Neutrophil (primary cell): Measurements from ENCODE around the gene HMGCS2.

Experiments
- H3K27ac ChIP-seq: fragments of 200-600 bp; sonication (generic); 2 replicates; pipeline ENCODE4 v1.5.1; 2016; ENCODE audit warnings: mild to moderate bottlenecking, moderate library complexity
- H3K27me3 ChIP-seq: fragments of 200-600 bp; sonication (generic); 2 replicates; pipeline ENCODE4 v1.6.0; 2016; ENCODE audit warnings: mild to moderate bottlenecking
- H3K36me3 ChIP-seq: fragments of 200-600 bp; sonication (generic); 2 replicates; pipeline ENCODE4 v1.5.1; 2017
- H3K4me1 ChIP-seq, 2 experiments: fragments of 200-600 bp in 1 of 2; sonication (generic) in 1 of 2; 1 replicate in 1 of 2; 2 replicates in 1 of 2; pipeline versions ENCODE4 v1.5.1 to v1.6.1; 2013 to 2016; ENCODE audit warnings: low read depth in 1 of 2, low read length in 1 of 2, mild to moderate bottlenecking in 1 of 2, moderate library complexity in 1 of 2; ENCODE audit not compliant: control insufficient read depth in 1 of 2, insufficient read depth in 1 of 2
- H3K4me3 ChIP-seq, 2 experiments: fragments of 200-600 bp in 1 of 2; sonication (generic) in 1 of 2; 1 replicate in 1 of 2; 2 replicates in 1 of 2; pipeline ENCODE4 v1.5.1; 2013 to 2016; ENCODE audit warnings: low read depth in 1 of 2, low read length in 1 of 2, mild to moderate bottlenecking in 1 of 2, moderate library complexity in 1 of 2
- H3K9me3 ChIP-seq: fragments of 200-600 bp; sonication (generic); 2 replicates; pipeline ENCODE4 v1.5.1; 2016
- TF ChIP-seq, protein P1 (sequence below): fragments of 200-600 bp; sonication (generic); IDR thresholded peaks from 2 replicates; pipeline ENCODE4 v1.5.1; 2016; ENCODE audit warnings: antibody characterized with exemption

HMGCS2 gene

DNA sequence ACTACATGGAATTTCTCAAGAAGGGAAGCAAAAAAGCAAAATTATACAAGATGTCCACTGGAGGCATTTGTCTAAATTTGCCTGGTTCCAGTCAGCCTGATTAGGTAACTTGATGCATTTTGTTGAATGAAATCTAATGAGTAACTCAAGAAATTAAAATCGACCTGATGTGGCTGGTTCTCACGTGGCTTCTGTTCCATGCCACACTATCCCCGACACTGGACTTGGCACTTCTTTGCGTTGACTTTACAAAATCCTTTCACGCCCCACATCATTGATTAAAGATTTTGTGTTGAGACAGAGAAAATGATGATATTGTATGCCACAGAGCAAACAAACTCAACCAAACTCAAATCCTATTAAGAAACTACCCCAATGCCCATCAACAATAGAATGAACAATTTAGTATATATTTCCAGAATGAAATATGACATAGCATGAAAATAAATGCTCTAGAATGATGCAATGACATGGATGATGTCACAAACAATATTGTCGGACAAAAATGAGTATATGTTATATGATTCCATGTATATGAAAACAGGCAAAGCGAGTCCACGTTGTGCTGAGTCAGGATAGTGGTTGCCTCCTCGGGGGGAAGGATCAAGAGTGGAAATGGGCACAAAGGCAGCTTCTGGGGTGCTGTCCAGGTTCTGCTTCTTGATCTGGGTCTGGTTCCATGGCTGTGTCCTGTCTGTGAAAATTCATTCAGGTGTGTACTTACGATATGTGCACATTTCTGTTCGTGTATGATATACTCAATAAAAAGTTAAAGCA lies 12.9 kb upstream of the HMGCS2 start:
- no peaks in the 10 kb centered on the region for H3K9me3 ChIP-seq
- H3K4me1 ChIP-seq, result peaks cover 19 to 26% of the 10 kb centered on the region in 2 experiments
- TF ChIP-seq, protein P1, sequence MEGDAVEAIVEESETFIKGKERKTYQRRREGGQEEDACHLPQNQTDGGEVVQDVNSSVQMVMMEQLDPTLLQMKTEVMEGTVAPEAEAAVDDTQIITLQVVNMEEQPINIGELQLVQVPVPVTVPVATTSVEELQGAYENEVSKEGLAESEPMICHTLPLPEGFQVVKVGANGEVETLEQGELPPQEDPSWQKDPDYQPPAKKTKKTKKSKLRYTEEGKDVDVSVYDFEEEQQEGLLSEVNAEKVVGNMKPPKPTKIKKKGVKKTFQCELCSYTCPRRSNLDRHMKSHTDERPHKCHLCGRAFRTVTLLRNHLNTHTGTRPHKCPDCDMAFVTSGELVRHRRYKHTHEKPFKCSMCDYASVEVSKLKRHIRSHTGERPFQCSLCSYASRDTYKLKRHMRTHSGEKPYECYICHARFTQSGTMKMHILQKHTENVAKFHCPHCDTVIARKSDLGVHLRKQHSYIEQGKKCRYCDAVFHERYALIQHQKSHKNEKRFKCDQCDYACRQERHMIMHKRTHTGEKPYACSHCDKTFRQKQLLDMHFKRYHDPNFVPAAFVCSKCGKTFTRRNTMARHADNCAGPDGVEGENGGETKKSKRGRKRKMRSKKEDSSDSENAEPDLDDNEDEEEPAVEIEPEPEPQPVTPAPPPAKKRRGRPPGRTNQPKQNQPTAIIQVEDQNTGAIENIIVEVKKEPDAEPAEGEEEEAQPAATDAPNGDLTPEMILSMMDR, result no peak
- no peak overlapping the region for H3K27ac ChIP-seq
- H3K36me3 ChIP-seq, result no peaks in the 10 kb centered on the region
- no peak overlapping the region for H3K4me3 ChIP-seq
- no peaks in the 10 kb centered on the region for H3K27me3 ChIP-seq

DNA sequence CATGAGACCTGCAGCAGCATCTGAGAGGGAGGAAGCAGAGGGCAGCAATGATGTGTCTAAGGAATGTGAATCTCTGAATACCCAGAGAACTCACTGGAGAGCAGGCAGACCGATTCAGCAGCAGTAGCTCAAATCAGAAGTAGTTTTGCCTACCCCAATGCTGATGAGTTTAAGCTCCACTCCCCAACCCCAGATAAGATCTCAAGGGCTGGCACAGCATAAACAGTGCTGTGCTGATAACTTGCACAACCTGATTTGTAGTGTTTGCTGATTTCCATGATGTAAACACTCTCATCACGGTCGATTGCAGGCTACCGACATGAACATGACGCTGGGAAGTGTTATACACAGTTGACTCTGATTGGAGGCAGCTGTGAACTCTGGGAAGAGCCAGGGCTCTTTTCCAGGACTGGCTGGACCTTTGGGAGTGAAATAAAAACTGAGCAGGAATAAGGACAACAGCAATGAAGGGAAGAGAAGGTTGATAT lies 11.2 kb upstream of the HMGCS2 start:
- H3K4me3 ChIP-seq, result no peak overlapping the region
- no peak overlapping the region for H3K27ac ChIP-seq
- H3K27me3 ChIP-seq, result no peaks in the 10 kb centered on the region
- TF ChIP-seq, protein P1, result no peak
- no peaks in the 10 kb centered on the region for H3K36me3 ChIP-seq
- H3K4me1 ChIP-seq, result peaks cover 17 to 19% of the 10 kb centered on the region in 2 experiments
- H3K9me3 ChIP-seq, result no peaks in the 10 kb centered on the region

- Histone ChIP-seq H3K27ac (no peak overlapping the region), H3K4me1 (peaks cover 9 to 16% of the 10 kb centered on the region in 2 experiments), H3K36me3 (no peaks in the 10 kb centered on the region), H3K27me3 (no peaks in the 10 kb centered on the region), H3K4me3 (no peak overlapping the region), H3K9me3 (no peaks in the 10 kb centered on the region)
- TF ChIP-seq, protein P1, result no peak
Observed at GRCh38 chr1:119778886-119779560, 10.3 kb upstream of the HMGCS2 start.

GRCh38 chr1:119778359-119778758 lies 9.7 kb upstream of the HMGCS2 start:
- H3K27me3 ChIP-seq, result no peaks in the 10 kb centered on the region

DNA sequence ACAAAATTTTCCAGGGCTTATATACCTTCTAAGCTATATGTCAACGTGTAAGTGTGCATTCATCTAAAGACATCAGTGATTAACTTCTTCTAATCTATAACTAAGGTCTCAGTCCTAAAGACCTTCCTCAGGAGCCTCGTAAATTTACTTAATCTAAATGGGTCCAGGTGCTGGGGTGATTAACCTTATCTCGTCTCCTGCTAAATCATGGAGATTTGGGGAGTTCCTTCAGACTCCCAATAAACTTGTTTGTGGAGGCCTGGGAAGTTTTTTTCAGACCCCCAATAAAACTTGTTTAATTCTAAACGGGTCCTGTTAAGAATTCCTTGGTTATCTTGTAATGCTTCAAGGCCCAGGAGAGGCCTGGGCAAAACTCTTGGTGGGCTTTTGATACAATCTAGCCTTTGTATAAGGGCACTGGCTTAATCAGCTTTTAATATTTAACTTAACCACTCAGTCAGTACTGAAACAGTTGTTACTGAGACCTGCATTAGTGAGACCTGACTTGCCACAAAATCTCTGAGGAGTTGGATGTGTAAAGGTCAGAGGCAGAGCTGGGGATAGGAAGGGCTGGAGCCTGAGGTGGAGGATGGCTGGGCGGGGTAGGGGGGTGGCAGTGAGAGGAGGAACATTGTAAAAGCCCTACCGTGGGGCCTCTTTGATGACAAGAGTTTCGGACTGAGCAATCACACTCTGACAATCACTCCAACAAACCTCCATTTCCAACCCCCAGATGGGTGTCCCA lies 6.2 kb upstream of the HMGCS2 start:
- TF ChIP-seq, protein P1, result no peak
- Histone ChIP-seq H3K36me3 (no peaks in the 10 kb centered on the region), H3K27ac (no peak overlapping the region)

More at GRCh38 chr1:119778359-119778758, 9.7 kb upstream of the HMGCS2 start:
- H3K27ac ChIP-seq, result no peak overlapping the region
- TF ChIP-seq, protein P1, result no peak
- no peaks in the 10 kb centered on the region for H3K9me3 ChIP-seq
- no peaks in the 10 kb centered on the region for H3K36me3 ChIP-seq
- peaks cover 6 to 10% of the 10 kb centered on the region in 2 experiments for H3K4me1 ChIP-seq
- H3K4me3 ChIP-seq, result no peak overlapping the region

More for the DNA sequence above, 6.2 kb upstream of the HMGCS2 start:
- no peaks in the 10 kb centered on the region for H3K27me3 ChIP-seq
- no peak overlapping the region for H3K4me3 ChIP-seq
- H3K9me3 ChIP-seq, result no peaks in the 10 kb centered on the region
- no peaks in the 10 kb centered on the region for H3K4me1 ChIP-seq
